Kidney (tissue), 14 donors: Measurements from ENCODE around the gene CUTA. TPM values are rescaled to one million over a fixed set of nuclear protein-coding genes. Genes with fewer than 3 reads are reported as not detected.

Experiments
- DNase-seq, 5 donors: peaks; one replicate each; pipeline ENCODE4 v3.0.0-alpha.2; 2013 to 2020
- FAIRE-seq: peaks from 2 replicates; lab custom pipeline; 2012; peaks lifted over from hg19 to GRCh38; lab: Jason Lieb, UNC
- H3K27ac ChIP-seq, 2 donors: one replicate each; pipeline ENCODE4 v1.7.0; 2013; ENCODE audit warnings: low read depth in 2 of 2, low read length in 2 of 2, inconsistent platforms in 1 of 2
- H3K27me3 ChIP-seq: one replicate; pipeline ENCODE4 v1.7.1; 2013; ENCODE audit warnings: low read length, inconsistent platforms; ENCODE audit not compliant: control insufficient read depth, insufficient read depth
- H3K36me3 ChIP-seq, 3 donors: one replicate each; pipeline versions ENCODE4 v1.7.0 to v1.7.1; 2013; ENCODE audit warnings: low read length in 3 of 3, control low read depth in 1 of 3, inconsistent platforms in 1 of 3; ENCODE audit not compliant: insufficient read depth in 3 of 3, control insufficient read depth in 2 of 3
- H3K4me1 ChIP-seq, 3 donors: one replicate each; pipeline versions ENCODE4 v1.7.0 to v1.7.1; 2013; ENCODE audit warnings: low read length in 3 of 3, inconsistent platforms in 1 of 3, low read depth in 1 of 3; ENCODE audit not compliant: control insufficient read depth in 2 of 3, insufficient read depth in 2 of 3
- H3K4me3 ChIP-seq, 3 donors: one replicate each; pipeline versions ENCODE4 v1.7.0 to v1.8.1; 2013; ENCODE audit warnings: low read length in 3 of 3, control low read depth in 1 of 3, inconsistent platforms in 1 of 3
- H3K9ac ChIP-seq, 3 donors: one replicate each; pipeline versions ENCODE4 v1.7.0 to v1.7.1; 2013; ENCODE audit warnings: low read length in 3 of 3, control low read depth in 1 of 3, inconsistent platforms in 1 of 3
- H3K9me3 ChIP-seq, 3 donors: one replicate each; pipeline versions ENCODE4 v1.7.0 to v1.7.1; 2013; ENCODE audit warnings: low read length in 3 of 3, control low read depth in 1 of 3, inconsistent platforms in 1 of 3; ENCODE audit not compliant: control insufficient read depth in 2 of 3, insufficient read depth in 1 of 3
- CTCF ChIP-seq: IDR thresholded peaks from 3 replicates; pipeline ENCODE4 v1.5.1; 2012; ENCODE audit warnings: mild to moderate bottlenecking, moderate library complexity, borderline replicate concordance; ENCODE audit not compliant: insufficient read depth; ENCODE audit errors: extremely low read depth
- intact Hi-C: fragments of 100-400 bp; cut with DNase I; formaldehyde crosslinking; loops from one replicate; pipeline ENCODE4 v1.11.1; 2022
- polyA plus RNA-seq: library from polyadenylated mRNA; stranded (reverse); fragments of 350-450 nt; fragmentation: Illumina TruSeq; extraction: RNeasy Lipid Tissue Mini Kit (QIAGEN cat#74804); gene quantifications from one replicate; pipeline ENCODE4 v1.2.3, GENCODE V29; 2014; ENCODE audit warnings: low read depth, low replicate concordance; ENCODE audit not compliant: insufficient read depth
- total RNA-seq: library from RNA; stranded (reverse); fragmentation: NEBNext Ultra II Directional; extraction: Animal tissue kit (Norgen Biotek cat#: 25700); gene quantifications from one replicate; pipeline ENCODE4 v1.2.1, GENCODE V29; 2021
- donor health status: control.
- donor health status: control.
- donor health status: control.
- donor health status: control.
- donor health status: control.
- donor health status: DM: yes; HTN: yes; CAD: no.
- donor health status: Normal renal cell carcinoma (clear cell type).

Gene CUTA
- total and polyA plus RNA-seq, 2 donors from 2014 or later: 163 to 433 TPM

GRCh38 chr6:33441457-33441856 lies 23.6 kb upstream of the CUTA start:
- peaks cover 5 to 16% (median 12%) of the 10 kb centered on the region in 3 donors for H3K36me3 ChIP-seq
- intact Hi-C loops: no loop called here

GRCh38 chr6:33440649-33441309 lies 22.9 kb upstream of the CUTA start:
- intact Hi-C loops: no loop called here
- DNase-seq: no peak
- Histone ChIP-seq H3K27ac (no peak overlapping the region), H3K9ac (no peak overlapping the region), H3K27me3 (no peaks in the 10 kb centered on the region), H3K4me3 (no peak overlapping the region), H3K9me3 (no peaks in the 10 kb centered on the region), H3K36me3 (peaks cover 7 to 16% (median 15%) of the 10 kb centered on the region in 3 donors), H3K4me1 (no peaks in the 10 kb centered on the region)
- no peak for TF ChIP-seq CTCF
- FAIRE-seq: no peak

More at GRCh38 chr6:33441457-33441856, 23.6 kb upstream of the CUTA start:
- FAIRE-seq (no peak), DNase-seq (no peak)
- TF ChIP-seq CTCF: no peak
- Histone ChIP-seq H3K4me3 (no peak overlapping the region), H3K27ac (no peak overlapping the region), H3K9me3 (no peaks in the 10 kb centered on the region), H3K4me1 (no peaks in the 10 kb centered on the region), H3K9ac (no peak overlapping the region), H3K27me3 (no peaks in the 10 kb centered on the region)

- H3K4me3 ChIP-seq: no peak overlapping the region
- no peaks in the 10 kb centered on the region for H3K27me3 ChIP-seq
- H3K9ac ChIP-seq: no peak overlapping the region
- no peak for TF ChIP-seq CTCF
- FAIRE-seq: no peak
- H3K4me1 ChIP-seq: no peaks in the 10 kb centered on the region
- peaks cover 9 to 18% (median 16%) of the 10 kb centered on the region in 3 donors for H3K36me3 ChIP-seq
- H3K9me3 ChIP-seq: no peaks in the 10 kb centered on the region
- H3K27ac ChIP-seq: no peak overlapping the region
- intact Hi-C loops: no loop called here
- DNase-seq: no peak
These were observed 22.2 kb upstream of the CUTA start for GRCh38 chr6:33439956-33440648.
